ENCODE data around the gene FTO. TPM values are rescaled to one million over a fixed set of nuclear protein-coding genes. Genes with fewer than 3 reads are reported as not detected.

FTO gene
- total RNA-seq, 1 donor from 2014 or later: 65.8 TPM

- Mint-ChIP-seq H3K27ac (no peak overlapping the region), H3K4me3 (no peak overlapping the region), H3K4me1 (no peaks in the 10 kb centered on the region), H3K9me3 (no peaks in the 10 kb centered on the region), H3K27me3 (no peaks in the 10 kb centered on the region), H3K36me3 (ENCODE audit: low read depth) (no peaks in the 10 kb centered on the region)
- POLR2A ChIA-PET: no interaction called here
- TF ChIP-seq, protein P1, sequence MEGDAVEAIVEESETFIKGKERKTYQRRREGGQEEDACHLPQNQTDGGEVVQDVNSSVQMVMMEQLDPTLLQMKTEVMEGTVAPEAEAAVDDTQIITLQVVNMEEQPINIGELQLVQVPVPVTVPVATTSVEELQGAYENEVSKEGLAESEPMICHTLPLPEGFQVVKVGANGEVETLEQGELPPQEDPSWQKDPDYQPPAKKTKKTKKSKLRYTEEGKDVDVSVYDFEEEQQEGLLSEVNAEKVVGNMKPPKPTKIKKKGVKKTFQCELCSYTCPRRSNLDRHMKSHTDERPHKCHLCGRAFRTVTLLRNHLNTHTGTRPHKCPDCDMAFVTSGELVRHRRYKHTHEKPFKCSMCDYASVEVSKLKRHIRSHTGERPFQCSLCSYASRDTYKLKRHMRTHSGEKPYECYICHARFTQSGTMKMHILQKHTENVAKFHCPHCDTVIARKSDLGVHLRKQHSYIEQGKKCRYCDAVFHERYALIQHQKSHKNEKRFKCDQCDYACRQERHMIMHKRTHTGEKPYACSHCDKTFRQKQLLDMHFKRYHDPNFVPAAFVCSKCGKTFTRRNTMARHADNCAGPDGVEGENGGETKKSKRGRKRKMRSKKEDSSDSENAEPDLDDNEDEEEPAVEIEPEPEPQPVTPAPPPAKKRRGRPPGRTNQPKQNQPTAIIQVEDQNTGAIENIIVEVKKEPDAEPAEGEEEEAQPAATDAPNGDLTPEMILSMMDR (IDR thresholded peaks at IDR 0.05): no peak
- no peak for ATAC-seq (ENCODE audit: low read depth)
- intact Hi-C loops (cut with micrococcal nuclease): no loop called here
- no peak for DNase-seq
- CTCF ChIA-PET: no interaction called here
These were observed 496.2 kb downstream of the FTO start for GRCh38 chr16:54200161-54200534.

DNA sequence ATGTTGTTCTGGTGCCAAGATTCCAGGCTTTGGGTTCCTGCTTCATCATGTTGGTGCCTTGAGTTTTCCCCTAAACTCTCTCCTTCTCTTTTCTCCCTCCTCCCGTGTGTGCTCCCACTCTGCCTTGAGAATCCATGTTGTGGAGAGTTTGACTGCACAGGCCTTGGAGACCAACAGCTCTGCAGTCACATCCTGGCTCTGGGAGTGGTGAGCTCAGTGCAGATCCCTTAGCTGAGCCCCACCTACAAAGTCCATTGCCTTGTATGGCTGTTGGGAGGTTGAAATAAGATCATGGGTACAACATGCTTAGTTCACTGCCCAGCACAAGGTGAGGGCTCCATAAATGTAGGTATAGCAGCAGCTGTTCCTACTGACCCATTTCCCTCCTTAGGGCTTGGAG lies 496.8 kb downstream of the FTO start:
- no peaks in the 10 kb centered on the region for H3K4me1 Mint-ChIP-seq
- no peak overlapping the region for H3K27ac Mint-ChIP-seq
- no peaks in the 10 kb centered on the region for H3K27me3 Mint-ChIP-seq
- ChIA-PET POLR2A (no interaction called here), CTCF (no interaction called here)
- H3K4me3 Mint-ChIP-seq: no peak overlapping the region
- ATAC-seq (ENCODE audit: low read depth): no peak
- no peaks in the 10 kb centered on the region for H3K9me3 Mint-ChIP-seq
- TF ChIP-seq, protein P1 (IDR thresholded peaks at IDR 0.05): no peak
- no peaks in the 10 kb centered on the region for H3K36me3 Mint-ChIP-seq (ENCODE audit: low read depth)
- intact Hi-C loops (cut with micrococcal nuclease): no loop called here
- no peak for DNase-seq

DNA sequence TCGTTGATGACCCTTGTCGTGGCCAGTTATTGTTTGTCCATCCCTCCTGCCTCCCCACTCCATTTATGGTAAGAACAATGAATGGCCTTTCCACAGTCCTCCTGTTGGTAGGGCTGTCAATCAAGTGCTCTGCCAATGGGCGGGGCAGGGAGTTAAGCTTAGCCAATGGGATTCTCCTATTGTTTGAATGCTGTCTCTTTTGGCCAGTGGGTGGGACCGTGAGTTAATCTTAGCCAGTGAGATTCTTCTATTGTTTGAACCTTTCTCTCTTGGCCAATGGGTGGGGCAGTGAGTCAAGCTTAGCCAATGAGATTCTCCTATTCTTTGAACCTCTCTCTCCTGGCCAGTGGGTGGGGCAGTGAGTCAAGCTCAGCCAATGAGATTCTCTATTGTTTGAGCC lies 497.2 kb downstream of the FTO start:
- Mint-ChIP-seq H3K27ac (no peak overlapping the region), H3K9me3 (no peaks in the 10 kb centered on the region), H3K4me1 (no peaks in the 10 kb centered on the region), H3K36me3 (ENCODE audit: low read depth) (no peaks in the 10 kb centered on the region), H3K4me3 (no peak overlapping the region), H3K27me3 (no peaks in the 10 kb centered on the region)
- POLR2A ChIA-PET: no interaction called here
- intact Hi-C loops (cut with micrococcal nuclease): no loop called here
- TF ChIP-seq, protein P1 (IDR thresholded peaks at IDR 0.05): no peak
- CTCF ChIA-PET: no interaction called here
- ATAC-seq (ENCODE audit: low read depth) (no peak), DNase-seq (no peak)

Other genes starting within 250 kb of the FTO start
- 19.3 and 22.8 TPM in 2 replicates for gene AKTIP, start 200.9 kb upstream of the FTO start, total RNA-seq
- 5.0 and 5.8 TPM in 2 replicates for gene RPGRIP1L, start 297 bp upstream of the FTO start, total RNA-seq

Data from activated B cell treated with CpG ODN at 0.5 μM for 24 hours (primary cell).